Upper lobe of left lung (tissue), 4 donors: Measurements from ENCODE around the gene IRF4.

ENCODE experiments used
- POLR2A ChIP-seq, 4 donors: fragments of 450-650 bp; IDR thresholded peaks; one replicate each; pipeline ENCODE4 v1.5.1; 2016 to 2017; ENCODE audit warnings: antibody characterized with exemption in 4 of 4, mild to moderate bottlenecking in 2 of 4
- POLR2AphosphoS5 ChIP-seq, 2 donors: sonication (generic); formaldehyde crosslinking; IDR thresholded peaks; one replicate each; pipeline ENCODE4 v1.5.1; 2017; ENCODE audit warnings: antibody characterized with exemption in 2 of 2
- TF ChIP-seq, protein P1 (sequence below), 6 experiments: fragments of 450-650 bp in 4 of 6; fragments of 200-600 bp in 2 of 6; sonication (generic) in 2 of 6; IDR thresholded peaks; one replicate each; pipeline ENCODE4 v1.5.1; 2016 to 2019; ENCODE audit warnings: antibody characterized with exemption in 6 of 6

DNA sequence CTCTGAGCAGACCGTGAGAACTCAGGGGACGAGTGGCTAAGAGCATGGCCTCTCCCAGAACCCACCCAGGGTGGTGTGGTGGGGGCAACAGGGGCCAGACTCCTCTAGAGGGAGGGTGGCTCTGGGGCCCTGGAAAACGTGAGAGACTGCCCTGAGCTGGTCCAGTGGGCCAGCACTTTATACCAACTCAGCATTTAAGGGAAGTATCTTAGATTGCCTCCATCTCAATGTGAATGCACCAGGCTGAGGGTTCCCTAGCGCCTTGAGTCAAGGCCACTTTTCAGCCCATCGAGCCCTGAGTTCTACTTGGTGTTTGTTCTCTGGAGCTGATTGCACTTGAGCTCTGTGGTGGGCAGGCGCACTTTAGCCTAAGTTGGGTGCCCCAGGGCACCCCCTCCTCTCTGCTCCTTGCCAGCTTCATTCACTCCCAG lies 42.0 kb upstream of the IRF4 start:
- TF ChIP-seq, protein P1, sequence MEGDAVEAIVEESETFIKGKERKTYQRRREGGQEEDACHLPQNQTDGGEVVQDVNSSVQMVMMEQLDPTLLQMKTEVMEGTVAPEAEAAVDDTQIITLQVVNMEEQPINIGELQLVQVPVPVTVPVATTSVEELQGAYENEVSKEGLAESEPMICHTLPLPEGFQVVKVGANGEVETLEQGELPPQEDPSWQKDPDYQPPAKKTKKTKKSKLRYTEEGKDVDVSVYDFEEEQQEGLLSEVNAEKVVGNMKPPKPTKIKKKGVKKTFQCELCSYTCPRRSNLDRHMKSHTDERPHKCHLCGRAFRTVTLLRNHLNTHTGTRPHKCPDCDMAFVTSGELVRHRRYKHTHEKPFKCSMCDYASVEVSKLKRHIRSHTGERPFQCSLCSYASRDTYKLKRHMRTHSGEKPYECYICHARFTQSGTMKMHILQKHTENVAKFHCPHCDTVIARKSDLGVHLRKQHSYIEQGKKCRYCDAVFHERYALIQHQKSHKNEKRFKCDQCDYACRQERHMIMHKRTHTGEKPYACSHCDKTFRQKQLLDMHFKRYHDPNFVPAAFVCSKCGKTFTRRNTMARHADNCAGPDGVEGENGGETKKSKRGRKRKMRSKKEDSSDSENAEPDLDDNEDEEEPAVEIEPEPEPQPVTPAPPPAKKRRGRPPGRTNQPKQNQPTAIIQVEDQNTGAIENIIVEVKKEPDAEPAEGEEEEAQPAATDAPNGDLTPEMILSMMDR (IDR thresholded peaks at IDR 0.05) = no peak
- TF ChIP-seq POLR2A (IDR thresholded peaks at IDR 0.05) (no peak), POLR2AphosphoS5 (IDR thresholded peaks at IDR 0.05) (no peak)
